Transverse colon (tissue), 4 donors: ENCODE results near the gene IGIP. TPM values are rescaled to one million over a fixed set of nuclear protein-coding genes. Genes with fewer than 3 reads are reported as not detected.

Experiments
- DNase-seq: peaks from one replicate; pipeline ENCODE4 v3.0.0-alpha.2; 2019
- H3K27ac ChIP-seq, 4 donors: fragments of 200-600 bp; sonication (generic); 2 replicates each; pipeline ENCODE4 v1.5.1; 2016 to 2018; ENCODE audit warnings: inconsistent platforms in 4 of 4
- H3K27me3 ChIP-seq: fragments of 200-600 bp; sonication (generic); 2 replicates; pipeline ENCODE4 v1.5.1; 2017; ENCODE audit warnings: inconsistent platforms
- H3K36me3 ChIP-seq, 4 donors: fragments of 200-600 bp; sonication (generic); 2 replicates each; pipeline ENCODE4 v1.5.1; 2017 to 2019; ENCODE audit warnings: inconsistent platforms in 4 of 4
- H3K4me1 ChIP-seq, 4 donors: fragments of 200-600 bp; sonication (generic); 2 replicates each; pipeline ENCODE4 v1.5.1; 2017 to 2020; ENCODE audit warnings: inconsistent platforms in 4 of 4
- H3K4me3 ChIP-seq, 4 donors: fragments of 200-600 bp; sonication (generic); 1 replicate in 1 of 4; 2 replicates in 3 of 4; pipeline versions ENCODE4 v1.5.1 to v1.6.1; 2017 to 2019; ENCODE audit warnings: inconsistent platforms in 4 of 4
- H3K9me3 ChIP-seq, 2 donors: fragments of 200-600 bp; sonication (generic); 2 replicates each; pipeline ENCODE4 v1.5.1; 2017 to 2019; ENCODE audit warnings: inconsistent platforms in 2 of 2
- CTCF ChIP-seq, 5 experiments: fragments of 200-600 bp in 3 of 5; fragments of 450-650 bp in 2 of 5; sonication (generic) in 3 of 5; IDR thresholded peaks; 1 replicate in 2 of 5; 2 replicates in 3 of 5; pipeline ENCODE4 v1.5.1; 2016 to 2017; ENCODE audit warnings: antibody characterized with exemption in 5 of 5, inconsistent platforms in 3 of 5, mild to moderate bottlenecking in 2 of 5, moderate library complexity in 1 of 5
- EP300 ChIP-seq: sonication (generic); formaldehyde crosslinking; IDR thresholded peaks from one replicate; pipeline ENCODE4 v1.6.1; 2017; ENCODE audit warnings: antibody characterized with exemption, low read depth
- POLR2A ChIP-seq: fragments of 450-650 bp; IDR thresholded peaks from one replicate; pipeline ENCODE4 v1.6.1; 2016; ENCODE audit warnings: antibody characterized with exemption, mild to moderate bottlenecking, moderate library complexity
- POLR2AphosphoS5 ChIP-seq, 3 donors: sonication (generic); formaldehyde crosslinking; IDR thresholded peaks; one replicate each; pipeline ENCODE4 v1.6.1; 2016; ENCODE audit warnings: antibody characterized with exemption in 3 of 3
- WGBS, 2 donors: methylation state at CpG; one replicate each; pipeline ENCODE4 v1.1.5; 2018; ENCODE audit warnings: low coverage in 1 of 2; 5-methylcytosine and 5-hydroxymethylcytosine counted together
- in situ Hi-C, 4 donors: fragments of 200-750 bp; cut with MboI; loops; one replicate each; pipeline versions ENCODE4 v1.15.0 to v1.15.1; 2017; ENCODE audit warnings: low sequenced_read_pairs in 3 of 4, low pct_ligation_motif_present in 1 of 4, low pct_unique_long_range_greater_than_20kb in 1 of 4
- intact Hi-C: fragments of 100-400 bp; cut with DNase I; formaldehyde crosslinking; loops from one replicate; pipeline ENCODE4 v1.15.1; 2023; ENCODE audit warnings: low total_unique reads
- total RNA-seq, 4 donors: library from RNA; depleted of rRNA; stranded (reverse); fragments of >200 nt; gene quantifications; one replicate each; pipeline ENCODE4 v1.1.0, GENCODE V29; 2016

IGIP gene
- total RNA-seq, 4 donors from 2014 or later = 12.8 to 22.4 (median 20.5) TPM

- Histone ChIP-seq H3K4me3 (no peak overlapping the region), H3K36me3 (no peaks in the 10 kb centered on the region), H3K27me3 (no peaks in the 10 kb centered on the region), H3K9me3 (no peaks in the 10 kb centered on the region), H3K27ac (peak overlapping the region; percentile 74 to 77 (median 75)), H3K4me1 (peaks cover 5 to 25% (median 10%) of the 10 kb centered on the region in 4 donors)
- in situ Hi-C loops = loop anchor here in 3 of 4 donors (25.0 kb wide), 1 partner anchor 379 kb away; the partner anchor contains the start of gene PSD2 (in 3 of the 3)
- intact Hi-C loops = no loop called here
- TF ChIP-seq POLR2AphosphoS5 (IDR thresholded peaks at IDR 0.05) = no peak
- TF ChIP-seq EP300 = no peak
- TF ChIP-seq POLR2A = no peak
- no peak for TF ChIP-seq CTCF (IDR thresholded peaks at IDR 0.05)
- no peak for DNase-seq
- WGBS, 2 donors = 20 to 44% methylated on average over 1 to 4 of the region's 4 CpGs
Measured at GRCh38 chr5:140165923-140166270, 40.2 kb downstream of the IGIP start.

GRCh38 chr5:140166911-140167310 is 41.2 kb downstream of the IGIP start:
- peaks cover 5 to 25% (median 10%) of the 10 kb centered on the region in 4 donors for H3K4me1 ChIP-seq
- no peak overlapping the region for H3K4me3 ChIP-seq
- no peak overlapping the region for H3K27ac ChIP-seq
- no peaks in the 10 kb centered on the region for H3K36me3 ChIP-seq
- TF ChIP-seq POLR2AphosphoS5 (IDR thresholded peaks at IDR 0.05) (no peak), EP300 (no peak)
- H3K27me3 ChIP-seq = no peaks in the 10 kb centered on the region
- in situ Hi-C loops = loop anchor here in 3 of 4 donors (25.0 kb wide), 1 partner anchor 380 kb away; the partner anchor contains the start of gene PSD2 (in 3 of the 3)
- intact Hi-C loops = no loop called here
- no peaks in the 10 kb centered on the region for H3K9me3 ChIP-seq
- DNase-seq = no peak

- in situ Hi-C loops (loop anchor here in 3 of 4 donors (25.0 kb wide), 1 partner anchor 381 kb away; the partner anchor contains the start of gene PSD2 (in 3 of the 3)), intact Hi-C loops (no loop called here)
- no peak for DNase-seq
- Histone ChIP-seq H3K4me1 (peaks cover 5 to 25% (median 10%) of the 10 kb centered on the region in 4 donors), H3K9me3 (no peaks in the 10 kb centered on the region), H3K27ac (no peak overlapping the region), H3K4me3 (no peak overlapping the region), H3K27me3 (no peaks in the 10 kb centered on the region), H3K36me3 (no peaks in the 10 kb centered on the region)
- TF ChIP-seq CTCF (IDR thresholded peaks at IDR 0.05) (no peak), POLR2A (no peak), EP300 (no peak), POLR2AphosphoS5 (IDR thresholded peaks at IDR 0.05) (no peak)
- 85% methylated on average over 2 of the region's 2 CpGs; no CpG with 5 or more reads in 1 of the 2 donors for WGBS, 2 donors
Measured at GRCh38 chr5:140168371-140168770, 42.6 kb downstream of the IGIP start.

GRCh38 chr5:140169410-140169809 is 43.7 kb downstream of the IGIP start:
- DNase-seq = no peak
- Histone ChIP-seq H3K4me3 (no peak overlapping the region), H3K36me3 (no peaks in the 10 kb centered on the region), H3K27ac (no peak overlapping the region), H3K27me3 (no peaks in the 10 kb centered on the region), H3K9me3 (no peaks in the 10 kb centered on the region), H3K4me1 (peaks cover 5 to 23% (median 10%) of the 10 kb centered on the region in 4 donors)
- intact Hi-C loops = no loop called here
- WGBS, 2 donors = 92% methylated on average over 1 of the region's 1 CpG; no CpG with 5 or more reads in 1 of the 2 donors
- in situ Hi-C loops = loop anchor here in 3 of 4 donors (25.0 kb wide), 1 partner anchor 382 kb away; the partner anchor contains the start of gene PSD2 (in 3 of the 3)
- TF ChIP-seq POLR2AphosphoS5 (IDR thresholded peaks at IDR 0.05) (no peak), EP300 (no peak), POLR2A (no peak), CTCF (IDR thresholded peaks at IDR 0.05) (no peak)
